H1 (cell line): Measurements from ENCODE around the gene KIF26B. TPM values are rescaled to one million over a fixed set of nuclear protein-coding genes. Genes with fewer than 3 reads are reported as not detected.

Experiments used
- E2F6 ChIP-seq: IDR thresholded peaks from 2 replicates; pipeline ENCODE4 v1.6.1; 2012; ENCODE audit warnings: inconsistent platforms
- MAFK ChIP-seq: IDR thresholded peaks from 2 replicates; pipeline ENCODE4 v1.6.1; 2012; ENCODE audit warnings: low read depth, mild to moderate bottlenecking, improper control_type of control experiment, low read length
- SP2 ChIP-seq: IDR thresholded peaks from 2 replicates; pipeline ENCODE4 v1.6.1; 2012; ENCODE audit warnings: mild to moderate bottlenecking, low read length, inconsistent platforms
- polyA plus RNA-seq, 7 experiments: library from polyadenylated mRNA; depleted of rRNA in 3 of 7; stranded (reverse) in 5 of 7; unstranded in 2 of 7; fragments of >200 nt in 5 of 7; fragments of 200-250 nt in 2 of 7; gene quantifications; 1 replicate in 5 of 7; 2 replicates in 1 of 7; 4 replicates in 1 of 7; pipeline versions ENCODE4 v1.2.1 to v1.2.3, GENCODE V29; 2011 to 2013; ENCODE audit warnings: missing spikeins in 2 of 7, mixed read lengths in 2 of 7
- total RNA-seq: library from RNA; stranded (reverse); fragmentation: NEBNext Ultra II Directional; extraction: Animal tissue kit (Norgen Biotek cat#: 25700); gene quantifications from 2 replicates; pipeline ENCODE4 v1.2.1, GENCODE V29; 2021

Gene KIF26B
- total and polyA plus RNA-seq, 2 of the 8 experiments (the other 6 are each of a cell fraction or from before 2014, with no cell fraction given): 0.06 to 0.28 TPM

GRCh38 chr1:245715291-245715701 lies 560.5 kb downstream of the KIF26B start (continued):
- TF ChIP-seq MAFK: no peak
- no peak for TF ChIP-seq SP2
- no peak for TF ChIP-seq E2F6
